DOHH2 (cell line): Measurements from ENCODE around the gene PARVB.

ENCODE experiments used
- H3F3A ChIP-seq: fragments of 200-600 bp; sonication (generic), shearing (Covaris generic); 2 replicates; pipeline ENCODE4 v1.6.0; 2016; ENCODE audit warnings: antibody characterized with exemption, mild to moderate bottlenecking; ENCODE audit not compliant: control insufficient read depth, insufficient read depth
- H3K27ac ChIP-seq: fragments of 200-600 bp; sonication (generic); 2 replicates; pipeline ENCODE4 v1.5.1; 2014; ENCODE audit warnings: low read depth, mild to moderate bottlenecking, low read length, moderate library complexity
- H3K27me3 ChIP-seq: fragments of 200-600 bp; sonication (generic); 2 replicates; pipeline ENCODE4 v1.6.1; 2014; ENCODE audit warnings: mild to moderate bottlenecking, low read length, mixed read lengths; ENCODE audit not compliant: control insufficient read depth
- H3K36me3 ChIP-seq: fragments of 200-600 bp; sonication (generic); 2 replicates; pipeline ENCODE4 v1.6.1; 2014; ENCODE audit warnings: mild to moderate bottlenecking, low read length, moderate library complexity, mixed read lengths; ENCODE audit not compliant: control insufficient read depth
- H3K4me1 ChIP-seq: fragments of 200-600 bp; sonication (generic); 2 replicates; pipeline ENCODE4 v1.6.1; 2014; ENCODE audit warnings: mild to moderate bottlenecking, low read length, mixed read lengths; ENCODE audit not compliant: control insufficient read depth
- H3K4me2 ChIP-seq: fragments of 200-600 bp; sonication (generic); 2 replicates; pipeline ENCODE4 v1.6.0; 2014; ENCODE audit warnings: mild to moderate bottlenecking, low read length, moderate library complexity
- H3K4me3 ChIP-seq: fragments of 200-600 bp; sonication (generic); 2 replicates; pipeline ENCODE4 v1.5.1; 2014; ENCODE audit warnings: mild to moderate bottlenecking, low read length, mixed read lengths
- H3K79me2 ChIP-seq: fragments of 200-600 bp; sonication (generic); 2 replicates; pipeline ENCODE4 v1.6.1; 2014; ENCODE audit warnings: mild to moderate bottlenecking, low read length, mixed read lengths; ENCODE audit not compliant: control insufficient read depth
- H3K9me2 ChIP-seq: fragments of 200-600 bp; sonication (generic); replicated peaks from 2 replicates; pipeline ENCODE4 v1.6.1; 2014; ENCODE audit warnings: mild to moderate bottlenecking, low read length, mixed read lengths; ENCODE audit not compliant: control insufficient read depth
- H3K9me3 ChIP-seq: fragments of 200-600 bp; sonication (generic); 2 replicates; pipeline ENCODE4 v1.6.1; 2014; ENCODE audit warnings: antibody characterized with exemption, low read length, mixed read lengths; ENCODE audit not compliant: control insufficient read depth, insufficient read depth
- H4K20me1 ChIP-seq: fragments of 200-600 bp; sonication (generic); 2 replicates; pipeline ENCODE4 v1.6.0; 2014; ENCODE audit warnings: low read depth, mild to moderate bottlenecking, antibody characterized with exemption, low read length, moderate library complexity; ENCODE audit not compliant: control insufficient read depth, insufficient read depth
- EZH2phosphoT487 ChIP-seq: fragments of 200-600 bp; sonication (generic); IDR thresholded peaks from 2 replicates; pipeline ENCODE4 v1.6.1; 2017; ENCODE audit warnings: borderline replicate concordance, mild to moderate bottlenecking, antibody characterized with exemption, low read length, moderate library complexity, mixed read lengths
- TF ChIP-seq, protein P1 (sequence below): fragments of 200-600 bp; sonication (generic); IDR thresholded peaks from one replicate; pipeline ENCODE4 v1.5.1; 2014; ENCODE audit warnings: antibody characterized with exemption, mild to moderate bottlenecking, low read depth, low read length; ENCODE audit not compliant: poor library complexity, severe bottlenecking

PARVB gene

GRCh38 chr22:43993072-43993760, 30.9 kb upstream of the PARVB start:
- no peaks in the 10 kb centered on the region for H3K9me2 ChIP-seq
- H3K27ac ChIP-seq, result peak overlapping the region; percentile 5; the same call in 1 of the 2 replicates
- H4K20me1 ChIP-seq, result peaks cover 6% of the 10 kb centered on the region; the same call in 1 of the 2 replicates
- no peaks in the 10 kb centered on the region for H3K9me3 ChIP-seq
- no peaks in the 10 kb centered on the region for H3K27me3 ChIP-seq
- H3K4me3 ChIP-seq, result no peak overlapping the region
- TF ChIP-seq, protein P1, sequence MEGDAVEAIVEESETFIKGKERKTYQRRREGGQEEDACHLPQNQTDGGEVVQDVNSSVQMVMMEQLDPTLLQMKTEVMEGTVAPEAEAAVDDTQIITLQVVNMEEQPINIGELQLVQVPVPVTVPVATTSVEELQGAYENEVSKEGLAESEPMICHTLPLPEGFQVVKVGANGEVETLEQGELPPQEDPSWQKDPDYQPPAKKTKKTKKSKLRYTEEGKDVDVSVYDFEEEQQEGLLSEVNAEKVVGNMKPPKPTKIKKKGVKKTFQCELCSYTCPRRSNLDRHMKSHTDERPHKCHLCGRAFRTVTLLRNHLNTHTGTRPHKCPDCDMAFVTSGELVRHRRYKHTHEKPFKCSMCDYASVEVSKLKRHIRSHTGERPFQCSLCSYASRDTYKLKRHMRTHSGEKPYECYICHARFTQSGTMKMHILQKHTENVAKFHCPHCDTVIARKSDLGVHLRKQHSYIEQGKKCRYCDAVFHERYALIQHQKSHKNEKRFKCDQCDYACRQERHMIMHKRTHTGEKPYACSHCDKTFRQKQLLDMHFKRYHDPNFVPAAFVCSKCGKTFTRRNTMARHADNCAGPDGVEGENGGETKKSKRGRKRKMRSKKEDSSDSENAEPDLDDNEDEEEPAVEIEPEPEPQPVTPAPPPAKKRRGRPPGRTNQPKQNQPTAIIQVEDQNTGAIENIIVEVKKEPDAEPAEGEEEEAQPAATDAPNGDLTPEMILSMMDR, result peak; percentile 98
- TF ChIP-seq EZH2phosphoT487, result no peak
- peaks cover 29% of the 10 kb centered on the region for H3K4me1 ChIP-seq
- H3K79me2 ChIP-seq, result 0 out of 2 replicates have a peak, but pooled peaks cover 7% of the 10 kb centered on the region
- H3K4me2 ChIP-seq, result peak overlapping the region; percentile 38
- H3F3A ChIP-seq, result no peaks in the 10 kb centered on the region
- peaks cover 88% of the 10 kb centered on the region for H3K36me3 ChIP-seq

- TF ChIP-seq, protein P1, result no peak
- TF ChIP-seq EZH2phosphoT487, result no peak
- H3K79me2 ChIP-seq, result 0 out of 2 replicates have a peak, but pooled peaks cover 7% of the 10 kb centered on the region
- no peak overlapping the region for H3K27ac ChIP-seq
- H4K20me1 ChIP-seq, result peaks cover 6% of the 10 kb centered on the region; the same call in 1 of the 2 replicates
- H3K4me1 ChIP-seq, result peaks cover 30% of the 10 kb centered on the region
- no peaks in the 10 kb centered on the region for H3K9me3 ChIP-seq
- no peaks in the 10 kb centered on the region for H3K27me3 ChIP-seq
- H3K4me3 ChIP-seq, result no peak overlapping the region
- no peaks in the 10 kb centered on the region for H3K9me2 ChIP-seq
- H3F3A ChIP-seq, result no peaks in the 10 kb centered on the region
- no peak overlapping the region; the same call in 1 of the 2 replicates for H3K4me2 ChIP-seq
- H3K36me3 ChIP-seq, result peaks cover 88% of the 10 kb centered on the region
Observed at GRCh38 chr22:43994006-43994405, 30.1 kb upstream of the PARVB start.

- no peaks in the 10 kb centered on the region for H3K9me2 ChIP-seq
Observed at GRCh38 chr22:43994416-43994815, 29.7 kb upstream of the PARVB start.

More at GRCh38 chr22:43994416-43994815, 29.7 kb upstream of the PARVB start:
- H3K36me3 ChIP-seq, result peaks cover 90% of the 10 kb centered on the region
- no peaks in the 10 kb centered on the region for H3K9me3 ChIP-seq
- peaks cover 34% of the 10 kb centered on the region for H3K4me1 ChIP-seq
- TF ChIP-seq, protein P1, result no peak
- TF ChIP-seq EZH2phosphoT487, result no peak
- no peak overlapping the region for H3K27ac ChIP-seq
- peaks cover 6% of the 10 kb centered on the region; the same call in 1 of the 2 replicates for H4K20me1 ChIP-seq
- no peaks in the 10 kb centered on the region for H3K27me3 ChIP-seq
- no peak overlapping the region for H3K4me2 ChIP-seq
- no peak overlapping the region for H3K4me3 ChIP-seq
- 0 out of 2 replicates have a peak, but pooled peaks cover 7% of the 10 kb centered on the region for H3K79me2 ChIP-seq
- no peaks in the 10 kb centered on the region for H3F3A ChIP-seq
